C4-2B (cell line): ENCODE results near the gene RALB.

Experiments
- H3K27ac ChIP-seq: fragments of 450-650 bp; 2 replicates; pipeline ENCODE4 v1.5.1; 2017
- ZFX ChIP-seq: fragments of 450-650 bp; IDR thresholded peaks from 2 replicates; pipeline ENCODE4 v1.6.1; 2017
- TF ChIP-seq, protein P1 (sequence below): fragments of 450-650 bp; conservative IDR thresholded peaks from 2 replicates; pipeline ENCODE4 v1.5.1; 2017; ENCODE audit warnings: mild to moderate bottlenecking

The RALB gene

DNA sequence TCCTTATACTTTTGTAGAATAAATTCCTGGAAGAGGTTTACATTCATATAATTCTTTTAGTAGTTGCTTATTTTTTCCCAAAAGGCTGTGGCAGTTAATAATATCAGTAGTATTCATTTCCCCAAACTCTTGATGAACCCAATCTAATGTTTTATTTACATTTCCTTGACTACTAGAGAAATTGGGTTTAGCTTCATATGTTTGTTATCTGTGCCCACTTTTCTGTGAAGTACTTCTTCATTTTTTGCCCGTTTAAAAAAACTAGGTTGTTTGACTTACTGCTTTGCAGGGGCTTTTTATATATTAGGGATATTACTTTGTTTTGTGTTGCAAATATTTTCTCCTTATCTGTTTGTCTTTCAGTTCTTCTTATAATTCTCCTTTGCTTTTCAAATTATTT, 17.2 kb downstream of the RALB start:
- TF ChIP-seq ZFX: no peak
- TF ChIP-seq, protein P1, sequence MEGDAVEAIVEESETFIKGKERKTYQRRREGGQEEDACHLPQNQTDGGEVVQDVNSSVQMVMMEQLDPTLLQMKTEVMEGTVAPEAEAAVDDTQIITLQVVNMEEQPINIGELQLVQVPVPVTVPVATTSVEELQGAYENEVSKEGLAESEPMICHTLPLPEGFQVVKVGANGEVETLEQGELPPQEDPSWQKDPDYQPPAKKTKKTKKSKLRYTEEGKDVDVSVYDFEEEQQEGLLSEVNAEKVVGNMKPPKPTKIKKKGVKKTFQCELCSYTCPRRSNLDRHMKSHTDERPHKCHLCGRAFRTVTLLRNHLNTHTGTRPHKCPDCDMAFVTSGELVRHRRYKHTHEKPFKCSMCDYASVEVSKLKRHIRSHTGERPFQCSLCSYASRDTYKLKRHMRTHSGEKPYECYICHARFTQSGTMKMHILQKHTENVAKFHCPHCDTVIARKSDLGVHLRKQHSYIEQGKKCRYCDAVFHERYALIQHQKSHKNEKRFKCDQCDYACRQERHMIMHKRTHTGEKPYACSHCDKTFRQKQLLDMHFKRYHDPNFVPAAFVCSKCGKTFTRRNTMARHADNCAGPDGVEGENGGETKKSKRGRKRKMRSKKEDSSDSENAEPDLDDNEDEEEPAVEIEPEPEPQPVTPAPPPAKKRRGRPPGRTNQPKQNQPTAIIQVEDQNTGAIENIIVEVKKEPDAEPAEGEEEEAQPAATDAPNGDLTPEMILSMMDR: no peak
- no peak overlapping the region for H3K27ac ChIP-seq

DNA sequence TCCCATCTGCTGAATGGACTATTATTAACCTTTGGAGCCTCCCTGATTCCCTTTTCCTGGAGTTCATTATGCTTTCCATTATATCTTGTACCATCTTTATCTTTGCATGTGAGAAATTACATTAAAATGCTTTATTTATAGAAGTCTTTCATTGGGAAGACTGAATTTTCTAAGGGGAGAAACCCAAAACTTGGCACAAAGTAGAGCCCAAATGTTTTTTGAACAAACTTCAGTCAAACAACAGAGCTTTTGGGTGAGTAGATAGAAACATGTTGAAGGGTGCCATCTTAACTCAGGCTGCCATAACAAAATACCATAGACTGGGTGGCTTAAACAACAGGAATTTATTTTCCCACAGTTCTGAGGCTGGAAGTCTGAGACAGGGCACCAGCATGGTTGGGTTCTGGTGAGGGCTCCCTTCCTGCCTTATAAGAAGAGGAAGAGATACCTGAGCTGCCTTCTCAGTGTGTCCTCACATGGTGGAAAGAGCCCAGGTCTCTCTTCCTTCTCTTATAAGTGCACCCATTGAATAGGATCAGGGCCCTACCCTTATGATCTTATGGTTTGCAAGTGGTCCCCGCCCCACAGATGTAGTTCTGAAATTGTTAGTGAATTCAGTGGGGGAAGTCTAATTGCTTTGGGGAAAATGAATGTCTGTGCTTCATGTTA, 19.2 kb downstream of the RALB start:
- TF ChIP-seq, protein P1: no peak
- TF ChIP-seq ZFX: no peak
- H3K27ac ChIP-seq: no peak overlapping the region

DNA sequence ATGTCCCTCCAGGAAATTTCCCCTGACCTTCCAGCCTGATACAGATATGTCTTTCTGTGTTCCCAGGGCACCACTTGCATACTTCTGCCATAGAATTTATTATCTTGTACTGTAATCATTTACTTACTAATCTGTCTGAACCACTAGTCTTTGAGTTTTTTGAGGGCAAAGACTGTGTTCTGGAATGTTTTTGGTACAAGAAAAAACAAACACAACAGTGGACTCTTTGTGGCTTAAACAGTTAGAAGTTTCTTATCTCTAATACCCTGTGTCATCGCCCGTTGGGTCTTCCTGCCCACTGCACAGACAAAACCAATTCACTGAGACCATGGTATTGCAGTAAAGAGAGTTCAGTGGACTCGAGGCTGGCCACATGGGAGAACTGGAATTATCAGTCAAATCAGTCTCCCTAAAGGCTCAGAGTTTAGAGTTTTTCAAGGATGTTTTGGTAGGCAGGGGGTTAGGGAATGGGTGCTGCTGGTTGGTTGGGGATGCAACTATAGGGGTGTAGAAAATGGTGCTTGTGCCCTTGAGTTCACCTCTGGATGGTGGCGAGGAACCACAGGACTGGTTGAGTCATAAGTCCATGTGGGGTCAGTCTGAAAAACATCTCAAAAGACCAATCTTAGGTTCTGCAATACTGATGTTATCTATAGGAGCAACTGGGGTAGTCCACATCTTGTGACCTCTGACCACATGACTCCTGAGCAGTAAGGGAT, 20.3 kb downstream of the RALB start:
- no peak for TF ChIP-seq ZFX
- TF ChIP-seq, protein P1: no peak
- H3K27ac ChIP-seq: no peak overlapping the region

DNA sequence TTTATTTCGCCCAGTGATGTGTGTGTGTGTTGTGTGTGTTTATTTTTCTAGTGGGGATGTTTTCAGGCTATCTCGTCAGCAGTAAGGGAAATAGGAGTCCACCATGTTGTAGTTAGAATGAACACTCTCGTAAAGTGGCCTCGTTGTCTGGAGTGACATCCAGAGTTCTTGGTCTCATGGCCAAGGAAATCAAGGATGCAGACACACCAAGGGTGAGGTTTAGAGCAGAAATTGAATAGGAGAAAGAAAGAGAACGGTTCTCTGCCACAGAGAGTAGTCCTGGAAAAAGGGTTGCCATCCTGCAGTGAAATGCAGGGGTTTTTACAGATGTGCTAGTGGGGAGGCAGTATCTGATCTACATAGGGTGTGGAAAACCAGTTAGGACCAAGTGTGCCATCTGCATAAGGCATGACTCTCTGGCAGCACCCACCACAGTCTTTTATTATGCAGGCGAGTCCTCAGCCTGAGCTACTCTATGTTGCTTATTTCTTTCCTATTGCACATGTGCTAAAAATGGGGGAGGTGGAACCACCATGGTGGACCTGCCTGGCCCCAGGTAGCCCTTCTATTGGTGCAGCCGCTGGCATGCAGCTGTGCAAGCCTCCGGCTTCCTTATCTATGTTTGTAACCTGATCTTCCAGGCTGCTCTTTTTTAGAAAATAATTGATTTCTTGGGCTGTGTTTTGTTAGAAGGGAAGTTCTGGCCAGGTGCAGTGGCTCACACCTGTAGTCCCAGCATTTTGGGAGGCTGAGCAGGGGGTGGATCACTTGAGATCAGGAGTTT, 23.2 kb downstream of the RALB start:
- TF ChIP-seq, protein P1: no peak
- TF ChIP-seq ZFX: no peak
- no peak overlapping the region for H3K27ac ChIP-seq

DNA sequence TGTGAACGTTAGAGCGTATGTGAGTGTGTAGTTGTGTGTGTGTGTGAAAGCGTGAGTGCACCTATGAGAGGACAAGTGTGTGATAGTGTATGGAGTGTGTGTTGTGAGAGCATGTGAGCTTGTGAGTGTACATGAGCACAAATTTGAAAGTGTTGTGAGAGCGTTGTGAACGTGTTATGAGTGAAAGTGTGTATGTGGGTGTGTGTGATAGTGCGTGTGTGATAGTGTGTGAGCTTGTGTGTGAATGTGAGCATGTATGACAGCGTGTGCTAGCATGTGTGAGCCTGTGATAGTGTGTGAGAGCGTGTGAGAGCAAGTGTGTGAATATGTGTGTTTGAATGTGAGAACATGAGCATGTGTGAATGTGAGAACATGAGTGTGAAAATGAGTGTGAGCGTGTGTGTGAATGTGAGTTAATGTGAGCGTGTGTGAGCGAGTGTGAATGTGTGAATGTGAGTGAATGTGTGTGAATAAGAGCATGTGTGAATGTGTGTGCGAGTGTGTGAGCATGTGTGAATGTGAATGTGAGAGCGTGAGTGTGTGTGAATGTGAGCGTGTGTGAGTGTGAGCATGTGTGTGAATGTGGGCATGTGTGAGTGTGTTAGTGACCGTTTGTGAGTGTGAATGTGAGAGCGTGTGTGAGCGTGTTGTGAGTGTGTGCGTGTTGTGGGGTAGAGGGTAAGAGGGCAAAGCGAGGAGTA, 25.0 kb downstream of the RALB start:
- no peak for TF ChIP-seq ZFX
- TF ChIP-seq, protein P1: no peak
- no peak overlapping the region for H3K27ac ChIP-seq

DNA sequence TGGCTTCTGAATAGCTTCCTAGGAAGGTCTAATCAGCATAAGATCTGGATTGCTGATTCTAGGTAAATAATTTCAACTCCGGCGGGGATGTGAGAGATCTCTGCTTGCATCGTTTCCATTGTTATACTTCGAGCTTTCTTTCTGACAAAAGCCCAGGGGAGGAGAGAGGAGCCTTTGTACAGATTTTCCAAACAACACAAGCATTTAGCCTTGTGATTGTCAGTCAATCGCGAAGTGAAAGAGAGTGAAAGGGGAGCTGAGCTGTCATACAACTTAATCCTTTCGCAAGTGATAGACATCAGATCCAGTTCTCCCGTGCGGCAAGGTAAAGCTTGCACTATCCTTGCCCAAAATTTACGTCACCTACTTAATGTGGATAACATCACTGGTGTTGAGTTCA, 26.2 kb downstream of the RALB start:
- no peak for TF ChIP-seq ZFX
- TF ChIP-seq, protein P1: no peak

More for the DNA sequence above, 26.2 kb downstream of the RALB start:
- H3K27ac ChIP-seq: no peak overlapping the region
